Osteoblast (primary cell): ENCODE measurements around the gene TUBB2B. TPM values are rescaled to one million over a fixed set of nuclear protein-coding genes. Genes with fewer than 3 reads are reported as not detected.

Source experiments
- DNase-seq: peaks from one replicate; pipeline ENCODE4 v3.0.0; 2011; ENCODE audit warnings: low spot score, mixed read lengths; ENCODE audit not compliant: insufficient read length; ENCODE audit errors: missing footprints
- H2AFZ ChIP-seq: 2 replicates; pipeline ENCODE4 v1.6.0; 2011; ENCODE audit warnings: mild to moderate bottlenecking, low read length
- H3K27ac ChIP-seq: 2 replicates; pipeline ENCODE4 v1.5.1; 2011; ENCODE audit warnings: mild to moderate bottlenecking, low read depth, low read length, moderate library complexity
- H3K27me3 ChIP-seq: 2 replicates; pipeline ENCODE4 v1.6.0; 2012; ENCODE audit warnings: mild to moderate bottlenecking, control low read depth, inconsistent platforms, low read length, moderate library complexity; ENCODE audit not compliant: insufficient read depth
- H3K36me3 ChIP-seq: 2 replicates; pipeline ENCODE4 v1.5.1; 2011; ENCODE audit warnings: mild to moderate bottlenecking, low read length, control low read depth, moderate library complexity; ENCODE audit not compliant: insufficient read depth
- H3K4me1 ChIP-seq: 2 replicates; pipeline ENCODE4 v1.5.1; 2011; ENCODE audit warnings: mild to moderate bottlenecking, low read length, control low read depth, moderate library complexity; ENCODE audit not compliant: insufficient read depth
- H3K4me2 ChIP-seq: 2 replicates; pipeline ENCODE4 v1.6.0; 2011; ENCODE audit warnings: mild to moderate bottlenecking, low read length; ENCODE audit not compliant: insufficient read depth
- H3K4me3 ChIP-seq: fragments of 200-600 bp; sonication (generic); 3 replicates; pipeline ENCODE4 v1.5.1; 2012; ENCODE audit warnings: mild to moderate bottlenecking, low read length, inconsistent platforms; ENCODE audit not compliant: insufficient read depth
- H3K79me2 ChIP-seq: 2 replicates; pipeline ENCODE4 v1.6.0; 2012; ENCODE audit warnings: mild to moderate bottlenecking, low read length, control low read depth, inconsistent platforms; ENCODE audit not compliant: insufficient read depth
- H3K9me3 ChIP-seq: 2 replicates; pipeline ENCODE4 v1.5.1; 2011; ENCODE audit warnings: low read depth, low read length, control low read depth
- H4K20me1 ChIP-seq: 2 replicates; pipeline ENCODE4 v1.6.0; 2012; ENCODE audit warnings: mild to moderate bottlenecking, low read length, control low read depth; ENCODE audit not compliant: insufficient read depth
- CTCF ChIP-seq: IDR thresholded peaks from 2 replicates; pipeline ENCODE4 v1.5.1; 2011; ENCODE audit warnings: mild to moderate bottlenecking, low read depth, low read length, moderate library complexity; ENCODE audit errors: extremely low read depth
- total RNA-seq: library from RNA; depleted of rRNA; stranded (reverse); fragments of >200 nt; gene quantifications from 2 replicates; pipeline ENCODE4 v1.2.3, GENCODE V29; 2012

TUBB2B gene
- total RNA-seq, 1 donor, result 9.0 TPM

GRCh38 chr6:3221578-3221977, 5.9 kb downstream of the TUBB2B start:
- no peaks in the 10 kb centered on the region for H3K4me1 ChIP-seq
- no peak overlapping the region for H3K4me3 ChIP-seq
- H3K27ac ChIP-seq, result no peak overlapping the region
- H2AFZ ChIP-seq, result no peak overlapping the region
- no peaks in the 10 kb centered on the region for H3K36me3 ChIP-seq
- H3K27me3 ChIP-seq, result peaks cover 78% of the 10 kb centered on the region
- H3K4me2 ChIP-seq, result no peak overlapping the region
- H3K9me3 ChIP-seq, result no peaks in the 10 kb centered on the region
- no peak for DNase-seq
- H3K79me2 ChIP-seq, result no peaks in the 10 kb centered on the region
- no peaks in the 10 kb centered on the region for H4K20me1 ChIP-seq
- TF ChIP-seq CTCF, result no peak

GRCh38 chr6:3220366-3220765, 7.1 kb downstream of the TUBB2B start:
- no peaks in the 10 kb centered on the region for H3K36me3 ChIP-seq
- no peak overlapping the region for H3K4me2 ChIP-seq
- H3K79me2 ChIP-seq, result no peaks in the 10 kb centered on the region
- peaks cover under 1% of the 10 kb centered on the region for H3K4me1 ChIP-seq
- no peak for TF ChIP-seq CTCF
- DNase-seq, result no peak
- H4K20me1 ChIP-seq, result no peaks in the 10 kb centered on the region
- no peak overlapping the region for H3K4me3 ChIP-seq
- H2AFZ ChIP-seq, result no peak overlapping the region
- peaks cover 76% of the 10 kb centered on the region for H3K27me3 ChIP-seq
- H3K27ac ChIP-seq, result no peak overlapping the region
- H3K9me3 ChIP-seq, result no peaks in the 10 kb centered on the region

GRCh38 chr6:3218266-3218665, 9.2 kb downstream of the TUBB2B start:
- DNase-seq, result no peak
- no peak overlapping the region for H3K4me3 ChIP-seq
- peaks cover 10% of the 10 kb centered on the region for H3K4me1 ChIP-seq
- no peak overlapping the region for H3K4me2 ChIP-seq
- no peak overlapping the region for H3K27ac ChIP-seq
- no peak for TF ChIP-seq CTCF
- H2AFZ ChIP-seq, result no peak overlapping the region
- H3K36me3 ChIP-seq, result no peaks in the 10 kb centered on the region
- H3K79me2 ChIP-seq, result no peaks in the 10 kb centered on the region
- peaks cover 69% of the 10 kb centered on the region for H3K27me3 ChIP-seq
- no peaks in the 10 kb centered on the region for H4K20me1 ChIP-seq
- H3K9me3 ChIP-seq, result no peaks in the 10 kb centered on the region

- H3K4me2 ChIP-seq, result no peak overlapping the region
- no peak for DNase-seq
- no peaks in the 10 kb centered on the region for H3K79me2 ChIP-seq
- no peak overlapping the region for H3K27ac ChIP-seq
- TF ChIP-seq CTCF, result no peak
- no peaks in the 10 kb centered on the region for H3K9me3 ChIP-seq
- H4K20me1 ChIP-seq, result no peaks in the 10 kb centered on the region
- no peaks in the 10 kb centered on the region for H3K36me3 ChIP-seq
- peaks cover 11% of the 10 kb centered on the region for H3K4me1 ChIP-seq
- no peak overlapping the region for H2AFZ ChIP-seq
- H3K27me3 ChIP-seq, result peaks cover 63% of the 10 kb centered on the region
- H3K4me3 ChIP-seq, result no peak overlapping the region
Observed at GRCh38 chr6:3217286-3217685, 10.2 kb downstream of the TUBB2B start.
